IMR-90 (cell line): ENCODE measurements around the gene LY86. TPM values are rescaled to one million over a fixed set of nuclear protein-coding genes. Genes with fewer than 3 reads are reported as not detected.

Source experiments
- ATAC-seq: fragments of 200-7000 bp; cut with Tn5 transposase; 2 replicates; pipeline ENCODE4 v1.9.1; 2020; ENCODE audit warnings: low read depth, mild to moderate bottlenecking, moderate library complexity
- BruUV-seq: library from RNA; stranded (reverse); fragments of 400-500 nt; replicated peaks from 2 replicates; lab custom pipeline; 2021; lab: Mats Ljungman, UMichigan
- CTCF ChIA-PET: fragments of 300-600 bp; formaldehyde crosslinking; extraction: SDS; loops from one replicate; lab custom pipeline; 2021; ENCODE audit warnings: antibody characterized with exemption; lab: Yijun Ruan, JAX
- POLR2A ChIA-PET: fragments of 300-600 bp; sonication (Branson Sonifier 250); formaldehyde crosslinking; loops from one replicate; lab custom pipeline; 2022; ENCODE audit warnings: antibody characterized with exemption; ENCODE audit not compliant: unreplicated experiment; lab: Charles Lee
- DNase-seq: peaks from one replicate; pipeline ENCODE4 v3.0.0; 2013
- H2AFZ ChIP-seq: replicated peaks from 2 replicates; pipeline ENCODE3; 2013; ENCODE audit warnings: low read length, mild to moderate bottlenecking; ENCODE audit not compliant: poor library complexity
- H2AK5ac ChIP-seq: 2 replicates; pipeline ENCODE4 v1.6.1; 2013; ENCODE audit warnings: low read depth, low read length, inconsistent platforms
- H2AK9ac ChIP-seq: replicated peaks from 2 replicates; pipeline ENCODE3; 2013; ENCODE audit warnings: mild to moderate bottlenecking, low read depth, low read length, moderate library complexity; ENCODE audit not compliant: poor library complexity
- H2BK120ac ChIP-seq: 2 replicates; pipeline ENCODE4 v1.6.1; 2013; ENCODE audit warnings: low read depth, low read length, inconsistent platforms
- H2BK15ac ChIP-seq: 3 replicates; pipeline ENCODE4 v1.6.1; 2013; ENCODE audit warnings: low read depth, low read length, inconsistent platforms
- H2BK20ac ChIP-seq: 2 replicates; pipeline ENCODE4 v1.6.1; 2013; ENCODE audit warnings: low read depth, mild to moderate bottlenecking, inconsistent platforms, low read length, moderate library complexity
- H2BK5ac ChIP-seq: 2 replicates; pipeline ENCODE4 v1.6.1; 2013; ENCODE audit warnings: mild to moderate bottlenecking, low read depth, low read length, inconsistent platforms; ENCODE audit not compliant: poor library complexity, severe bottlenecking
- H3K14ac ChIP-seq: replicated peaks from 2 replicates; pipeline ENCODE4 v1.6.1; 2013; ENCODE audit warnings: low read depth, low read length, inconsistent platforms
- H3K18ac ChIP-seq: 2 replicates; pipeline ENCODE4 v1.6.1; 2013; ENCODE audit warnings: low read depth, low read length, control low read depth
- H3K23ac ChIP-seq: 2 replicates; pipeline ENCODE4 v1.6.1; 2013; ENCODE audit warnings: low read depth, low read length, inconsistent platforms
- H3K27ac ChIP-seq: 2 replicates; pipeline ENCODE4 v1.5.1; 2013; ENCODE audit warnings: mild to moderate bottlenecking, control low read depth, low read length; ENCODE audit not compliant: insufficient read depth
- H3K27me3 ChIP-seq: 2 replicates; pipeline ENCODE4 v1.6.1; 2013; ENCODE audit warnings: low read length; ENCODE audit not compliant: control insufficient read depth, insufficient read depth
- H3K36me3 ChIP-seq: 2 replicates; pipeline ENCODE4 v1.6.1; 2013; ENCODE audit warnings: low read length, mixed read lengths; ENCODE audit not compliant: control insufficient read depth, insufficient read depth
- H3K4ac ChIP-seq: 2 replicates; pipeline ENCODE4 v1.6.1; 2013; ENCODE audit warnings: low read depth, low read length, inconsistent platforms
- H3K4me1 ChIP-seq: 2 replicates; pipeline ENCODE4 v1.6.1; 2013; ENCODE audit warnings: low read length, mixed read lengths; ENCODE audit not compliant: control insufficient read depth, insufficient read depth
- H3K4me2 ChIP-seq: 2 replicates; pipeline ENCODE4 v1.6.1; 2013; ENCODE audit warnings: low read depth, mild to moderate bottlenecking, control low read depth, low read length, moderate library complexity
- H3K4me3 ChIP-seq: 2 replicates; pipeline ENCODE4 v1.5.1; 2013; ENCODE audit warnings: low read depth, mild to moderate bottlenecking, control low read depth, low read length, moderate library complexity; ENCODE audit not compliant: insufficient read depth
- H3K56ac ChIP-seq: 2 replicates; pipeline ENCODE4 v1.6.1; 2013; ENCODE audit warnings: low read length, inconsistent platforms; ENCODE audit not compliant: insufficient read depth; ENCODE audit errors: extremely low read depth
- H3K79me1 ChIP-seq, 2 experiments: 2 replicates each; pipeline ENCODE4 v1.6.1; 2013; ENCODE audit warnings: low read length in 2 of 2, inconsistent platforms in 1 of 2, low read depth in 1 of 2
- H3K9ac ChIP-seq: 2 replicates; pipeline ENCODE4 v1.6.1; 2013; ENCODE audit warnings: low read depth, low read length, control low read depth
- H3K9me1 ChIP-seq: 2 replicates; pipeline ENCODE4 v1.6.1; 2013; ENCODE audit warnings: low read length, inconsistent platforms; ENCODE audit not compliant: insufficient read depth
- H3K9me3 ChIP-seq: 2 replicates; pipeline ENCODE4 v1.6.1; 2013; ENCODE audit warnings: low read length; ENCODE audit not compliant: control insufficient read depth, insufficient read depth
- H4K20me1 ChIP-seq: 2 replicates; pipeline ENCODE4 v1.6.1; 2013; ENCODE audit warnings: low read length, inconsistent platforms; ENCODE audit not compliant: insufficient read depth
- H4K5ac ChIP-seq: 2 replicates; pipeline ENCODE4 v1.6.1; 2013; ENCODE audit warnings: mild to moderate bottlenecking, low read depth, low read length, control low read depth
- H4K8ac ChIP-seq, 2 experiments: 2 replicates each; pipeline ENCODE4 v1.6.1; 2013; ENCODE audit warnings: low read depth in 2 of 2, low read length in 2 of 2, control low read depth in 1 of 2, inconsistent platforms in 1 of 2
- H4K91ac ChIP-seq: 2 replicates; pipeline ENCODE4 v1.6.1; 2013; ENCODE audit warnings: low read depth, low read length, inconsistent platforms; ENCODE audit not compliant: insufficient read depth
- BHLHE40 ChIP-seq: fragments of 150-350 bp; IDR thresholded peaks from 2 replicates; pipeline ENCODE4 v1.6.1; 2016; ENCODE audit warnings: mild to moderate bottlenecking, low read depth, low read length
- FOS ChIP-seq: fragments of 150-350 bp; IDR thresholded peaks from 2 replicates; pipeline ENCODE4 v1.6.1; 2016; ENCODE audit warnings: low read depth, low read length
- MAFK ChIP-seq: IDR thresholded peaks from 2 replicates; pipeline ENCODE4 v1.6.1; 2012; ENCODE audit warnings: low read depth, low read length, improper control_type of control experiment
- RAD21 ChIP-seq: IDR thresholded peaks from 2 replicates; pipeline ENCODE4 v1.6.1; 2012; ENCODE audit warnings: low read length, improper control_type of control experiment
- RCOR1 ChIP-seq: IDR thresholded peaks from 2 replicates; pipeline ENCODE4 v1.6.1; 2012; ENCODE audit warnings: mild to moderate bottlenecking, low read length, improper control_type of control experiment; ENCODE audit not compliant: insufficient replicate concordance
- RFX5 ChIP-seq: IDR thresholded peaks from 2 replicates; pipeline ENCODE4 v1.8.0; 2012; ENCODE audit warnings: low read depth, mild to moderate bottlenecking, low read length, moderate library complexity
- SMC3 ChIP-seq: fragments of 150-350 bp; IDR thresholded peaks from 2 replicates; pipeline ENCODE4 v1.6.1; 2016; ENCODE audit warnings: low read depth, mild to moderate bottlenecking, antibody characterized with exemption, low read length, moderate library complexity
- USF2 ChIP-seq: fragments of 150-350 bp; IDR thresholded peaks from 2 replicates; pipeline ENCODE4 v1.6.1; 2017; ENCODE audit warnings: mild to moderate bottlenecking, antibody characterized with exemption, low read length, low read depth
- WGBS, 2 experiments: methylation state at CpG; one replicate each; pipeline versions ENCODE4 v1.1.5 to v1.1.7; 2013; ENCODE audit warnings: missing lambda C conversion rate in 2 of 2; ENCODE audit not compliant: insufficient read length in 1 of 2; ENCODE audit errors: extremely low coverage in 2 of 2; 5-methylcytosine and 5-hydroxymethylcytosine counted together
- dilution Hi-C: fragments of 300-500 bp; cut with HindIII; formaldehyde crosslinking; loops from one replicate; pipeline ENCODE4 v1.14.3; 2018; ENCODE audit warnings: low sequenced_read_pairs; ENCODE audit not compliant: unreplicated experiment
- in situ Hi-C: fragments of 300-500 bp; cut with MboI; formaldehyde crosslinking; loops from 3 replicates; pipeline ENCODE4 v1.14.3; 2019; ENCODE audit warnings: low sequenced_read_pairs, inconsistent platforms, mixed read lengths
- intact Hi-C: fragments of 100-400 bp; cut with micrococcal nuclease; formaldehyde crosslinking; loops from 2 replicates; pipeline ENCODE4 v1.10.0; 2022
- polyA plus RNA-seq, 3 experiments: library from polyadenylated mRNA; depleted of rRNA; stranded (reverse); fragments of >200 nt; gene quantifications; 2 replicates each; pipeline ENCODE4 v1.2.3, GENCODE V29; 2012; ENCODE audit warnings: low replicate concordance in 1 of 3
- total RNA-seq: library from RNA; depleted of rRNA; stranded (reverse); fragments of >200 nt; gene quantifications from 2 replicates; pipeline ENCODE4 v1.2.3, GENCODE V29; 2012

The LY86 gene
- total and polyA plus RNA-seq, 2 of the 4 experiments (the other 2 are of a cell fraction), result not detected

- WGBS, 2 experiments, result 64% methylated on average over 2 of the region's 7 CpGs; no CpG with 5 or more reads in 1 of the 2 experiments
- Histone ChIP-seq H2BK120ac (no peak overlapping the region), H2AK5ac (no peak overlapping the region), H2AK9ac (no peak overlapping the region), H3K18ac (no peak overlapping the region), H3K14ac (no peak overlapping the region), H2AFZ (no peak overlapping the region), H3K4me3 (no peak overlapping the region), H3K79me1 (no peaks in the 10 kb centered on the region), H3K23ac (no peak overlapping the region), H3K9me3 (peaks cover 6% of the 10 kb centered on the region), H3K4me1 (no peaks in the 10 kb centered on the region), H4K91ac (no peak overlapping the region), H4K5ac (no peak overlapping the region), H3K36me3 (no peaks in the 10 kb centered on the region), H3K4ac (no peak overlapping the region), H2BK20ac (no peak overlapping the region), H3K27me3 (no peaks in the 10 kb centered on the region), H3K4me2 (no peak overlapping the region), H3K9me1 (no peaks in the 10 kb centered on the region), H3K56ac (no peak overlapping the region), H4K8ac (no peak overlapping the region), H3K27ac (no peak overlapping the region), H2BK15ac (no peak overlapping the region), H3K9ac (no peak overlapping the region), H2BK5ac (no peak overlapping the region), H4K20me1 (no peaks in the 10 kb centered on the region)
- TF ChIP-seq SMC3 (no peak), USF2 (no peak), BHLHE40 (no peak), RFX5 (no peak), RCOR1 (no peak), FOS (no peak), RAD21 (no peak), MAFK (no peak)
- POLR2A ChIA-PET, result no interaction called here
- dilution Hi-C loops, result no loop called here
- in situ Hi-C loops, result no loop called here
- intact Hi-C loops, result no loop called here
- CTCF ChIA-PET, result no interaction called here
- ATAC-seq (no peak), DNase-seq (no peak)
- BruUV-seq, result no TSS peak
Observed at GRCh38 chr6:6616656-6617055, 28.1 kb downstream of the LY86 start.
